T-helper 1 cell treated with Interleukin-12 subunit alpha and Interleukin-12 subunit beta and Interleukin-4 antibody, amounts not matched to agents 30 ng/mL and 1 ng/mL, for 36 hours (primary cell): ENCODE measurements around the gene APRT. TPM values are rescaled to one million over a fixed set of nuclear protein-coding genes. Genes with fewer than 3 reads are reported as not detected.

Source experiments
- intact Hi-C: fragments of 100-400 bp; cut with micrococcal nuclease; formaldehyde crosslinking; loops from one replicate; pipeline ENCODE4 v1.15.1; 2024
- total RNA-seq: library from RNA; stranded (reverse); gene quantifications from 2 replicates; pipeline ENCODE4 v1.2.3, GENCODE V29; 2022

The APRT gene, protein sequence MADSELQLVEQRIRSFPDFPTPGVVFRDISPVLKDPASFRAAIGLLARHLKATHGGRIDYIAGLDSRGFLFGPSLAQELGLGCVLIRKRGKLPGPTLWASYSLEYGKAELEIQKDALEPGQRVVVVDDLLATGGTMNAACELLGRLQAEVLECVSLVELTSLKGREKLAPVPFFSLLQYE
- 164 TPM in 2 replicates for total RNA-seq

GRCh38 chr16:88811769-88812512, at the start of gene APRT:
TSS of gene APRT (minus strand) at chr16:88811928. CDS start at chr16:88811899, 29 bp downstream.
- intact Hi-C loops: loop anchor here (1.0 to 5.0 kb wide), 9 partner anchors 9 to 860 kb away; partner anchors contain the start of genes ANKRD11, BANP, CDH15 and CDT1

DNA sequence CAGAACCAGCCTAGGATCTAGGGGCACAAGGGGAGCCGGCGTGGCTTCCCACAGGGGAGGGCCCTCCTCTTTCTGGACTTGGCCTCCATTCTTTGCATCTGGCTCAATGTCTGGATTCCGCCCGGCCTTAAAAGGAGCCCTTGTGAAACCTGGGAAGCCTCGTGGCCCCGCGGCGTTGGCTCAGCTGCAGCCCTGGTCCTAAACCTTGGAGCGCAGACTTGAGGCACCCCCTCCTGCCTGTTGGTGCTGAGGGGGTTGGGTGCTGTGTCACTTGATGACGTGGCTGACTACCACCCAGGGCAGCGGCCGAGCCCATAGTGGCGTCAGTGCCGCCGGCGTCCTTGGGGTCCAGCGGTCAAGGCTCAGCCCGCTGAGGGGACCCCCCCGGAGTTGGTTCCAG, 49.6 kb upstream of the APRT start:
- intact Hi-C loops: no loop called here

DNA sequence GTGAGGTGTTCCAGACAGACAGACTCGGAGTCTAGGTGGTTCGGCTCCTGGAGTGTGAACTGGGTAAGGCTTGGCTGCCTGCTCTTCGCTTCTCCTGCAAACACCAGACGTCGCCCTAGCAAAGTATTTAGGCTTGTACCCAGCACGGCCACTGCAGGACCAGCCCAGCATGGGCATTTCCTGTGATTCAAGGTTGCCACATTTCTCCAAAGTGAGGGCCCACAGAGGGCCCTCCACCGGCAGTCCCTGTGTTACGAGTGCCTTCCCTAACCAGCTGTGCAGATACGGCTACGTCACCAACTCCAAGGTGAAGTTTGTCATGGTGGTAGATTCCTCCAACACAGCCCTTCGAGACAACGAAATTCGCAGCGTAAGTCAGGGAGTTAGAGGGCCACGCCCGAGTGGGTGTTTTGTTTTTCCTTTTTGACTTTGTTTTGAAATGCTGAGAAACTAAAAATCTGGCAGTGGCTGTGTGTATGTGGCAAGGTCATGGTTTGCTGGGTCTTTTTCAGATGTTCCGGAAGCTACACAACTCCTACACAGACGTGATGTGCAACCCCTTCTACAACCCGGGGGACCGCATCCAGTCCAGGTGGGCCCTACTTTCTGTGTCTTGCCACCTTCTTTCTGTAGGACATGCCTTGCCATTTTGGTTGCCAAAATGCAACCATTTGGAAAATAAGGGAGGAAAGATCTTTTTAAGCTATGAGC, 47.8 kb upstream of the APRT start:
- intact Hi-C loops: loop anchor here (5.0 kb wide), 1 partner anchor 407 kb away; the partner anchor contains the start of gene ZFPM1

- intact Hi-C loops: loop anchor here (1.0 to 5.0 kb wide), 16 partner anchors 42 to 651 kb away; partner anchors contain the start of genes CDH15, CDT1, MVD and SPG7
Measured at GRCh38 chr16:88857728-88858339, 46.1 kb upstream of the APRT start.

DNA sequence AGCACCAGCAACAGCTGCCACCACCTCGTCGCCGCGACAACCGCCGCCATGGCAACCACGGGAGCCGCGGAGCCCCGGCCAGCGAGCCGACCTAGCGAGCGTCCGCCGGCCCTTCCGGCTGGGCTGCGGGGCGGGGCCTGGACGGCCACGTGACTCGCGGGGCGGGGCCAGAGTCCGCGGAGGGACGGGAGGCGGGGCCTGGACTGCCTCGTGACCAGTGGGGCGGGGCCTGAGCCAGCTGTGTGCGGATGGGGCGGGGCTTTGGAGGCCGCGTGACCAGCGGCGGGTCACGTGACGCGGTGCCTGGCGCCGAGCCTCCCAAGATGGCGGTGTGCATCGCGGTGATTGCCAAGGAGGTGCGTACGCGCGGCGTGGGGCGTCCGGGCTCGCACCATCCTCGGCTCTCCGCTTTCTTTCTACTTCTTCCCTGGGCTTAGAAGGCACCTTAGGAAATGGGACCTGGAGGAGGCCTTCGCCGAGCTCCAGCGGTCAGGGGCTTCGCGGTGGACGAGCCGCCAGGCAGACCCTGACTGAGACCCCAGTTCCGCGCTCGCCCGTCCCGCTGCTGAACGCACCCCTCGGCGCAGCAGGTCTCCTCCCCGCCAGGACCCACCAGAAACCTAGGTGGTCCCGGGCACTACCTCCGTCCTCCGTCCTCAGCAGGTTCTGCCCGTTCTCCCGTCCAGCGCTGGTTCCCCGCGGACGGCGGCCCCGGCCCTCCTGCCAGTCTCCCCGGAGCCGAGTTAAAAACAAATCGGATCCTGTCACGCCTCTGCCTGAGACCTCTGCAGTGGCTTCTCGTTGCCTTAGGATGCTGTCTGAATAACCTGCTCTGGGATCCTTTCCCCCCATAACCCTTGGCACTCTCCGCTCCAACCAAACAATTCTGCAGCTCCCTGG, 45.4 kb upstream of the APRT start, which contains the start of the genes GALNS and TRAPPC2L:
Gene GALNS, minus strand, starts transcription at position 120 of the 900 bp plus-strand sequence. Its CDS starts 70 bp downstream, at position 50.
Gene TRAPPC2L, plus strand, starts transcription at position 300 of the 900 bp plus-strand sequence. Its CDS starts 24 bp downstream, at position 324.
- intact Hi-C loops: loop anchor here (1.0 to 5.0 kb wide), 16 partner anchors 41 to 652 kb away; partner anchors contain the start of genes CDH15, CDT1, MVD and SPG7

- intact Hi-C loops: loop anchor here (2.0 to 5.0 kb wide), 5 partner anchors 111 to 653 kb away; partner anchors contain the start of genes SPG7 and ZFPM1
Measured at GRCh38 chr16:88856122-88856827, 44.5 kb upstream of the APRT start.

DNA sequence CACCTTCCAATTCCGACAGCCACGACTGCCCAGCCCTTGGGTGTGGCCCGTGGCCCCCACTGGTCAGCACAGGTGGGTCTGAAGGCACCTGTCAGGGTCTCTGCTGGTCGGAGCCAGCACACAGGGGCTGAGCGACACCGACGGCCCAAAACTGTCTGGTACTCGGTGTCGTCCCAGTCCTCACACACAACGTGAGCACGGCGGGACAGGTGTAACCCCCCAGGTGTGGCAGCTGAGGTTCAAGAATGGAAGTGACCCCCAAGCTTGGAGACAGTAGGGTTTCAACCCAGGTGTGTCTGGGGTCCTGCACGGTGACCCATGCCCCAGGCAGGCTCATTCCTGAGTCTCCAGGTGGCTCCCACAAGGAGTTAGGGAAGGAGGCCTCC, 44.0 kb upstream of the APRT start:
- intact Hi-C loops: loop anchor here (2.0 to 5.0 kb wide), 5 partner anchors 111 to 653 kb away; partner anchors contain the start of genes SPG7 and ZFPM1

- intact Hi-C loops: loop anchor here (5.0 kb wide), 1 partner anchor 403 kb away; the partner anchor contains the start of gene ZFPM1
Measured at GRCh38 chr16:88855176-88855575, 43.4 kb upstream of the APRT start.

- intact Hi-C loops: loop anchor here (5.0 kb wide), 1 partner anchor 402 kb away; the partner anchor contains the start of gene ZFPM1
Measured at GRCh38 chr16:88854306-88855111, 42.8 kb upstream of the APRT start.

DNA sequence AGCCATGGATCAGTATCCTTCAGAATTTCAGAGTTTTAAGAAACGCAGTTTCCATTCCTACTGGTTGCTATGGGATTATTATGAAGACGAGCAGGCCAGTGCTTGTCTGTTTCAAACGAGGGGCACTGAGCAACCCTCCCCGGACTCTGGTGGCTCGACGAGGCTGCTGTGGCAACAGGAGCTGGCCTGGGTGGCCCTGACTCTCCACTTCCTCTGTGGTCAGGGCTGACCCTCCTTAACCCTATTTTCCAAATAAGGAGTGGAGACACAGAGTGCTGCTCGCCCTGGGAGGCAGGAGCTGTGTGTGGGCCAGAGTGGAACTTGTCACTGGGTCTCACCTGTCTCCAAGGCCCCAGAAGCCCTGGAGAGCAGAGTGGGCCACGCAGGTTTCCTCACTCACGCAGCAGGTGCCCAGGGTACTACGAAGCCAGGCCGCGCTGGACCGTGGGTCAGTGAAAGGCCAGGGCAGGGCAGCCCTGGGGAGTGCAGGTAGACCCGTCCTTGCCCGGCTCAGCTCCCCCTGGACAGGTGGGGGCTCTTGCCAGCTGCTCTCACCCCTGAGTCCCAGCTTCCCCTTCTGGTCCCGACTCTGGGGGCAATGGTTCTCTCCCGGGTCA, 41.7 kb upstream of the APRT start:
- intact Hi-C loops: no loop called here

DNA sequence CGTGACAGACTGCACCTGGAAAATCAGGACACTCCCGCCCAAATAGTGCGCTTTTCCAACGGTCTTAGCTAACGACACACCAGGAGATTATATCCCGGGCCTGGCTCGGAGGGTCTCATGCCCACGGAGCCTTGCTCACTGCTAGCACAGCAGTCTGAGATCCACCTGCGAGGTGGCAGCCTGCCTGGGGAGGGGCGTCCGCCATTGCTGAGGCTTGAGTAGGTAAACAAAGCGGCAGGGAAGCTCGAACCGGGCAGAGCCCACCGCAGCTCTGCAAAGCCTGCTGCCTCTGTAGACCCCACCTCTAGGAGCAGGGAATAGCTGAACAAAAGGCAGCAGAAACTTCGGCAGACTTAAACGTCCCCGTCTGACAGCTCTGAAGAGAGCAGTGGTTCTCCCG, 39.9 kb upstream of the APRT start:
- intact Hi-C loops: no loop called here

GRCh38 chr16:88850531-88851199, 38.9 kb upstream of the APRT start:
- intact Hi-C loops: no loop called here

- intact Hi-C loops: no loop called here
Measured at GRCh38 chr16:88848557-88848956, 36.8 kb upstream of the APRT start.

- intact Hi-C loops: no loop called here
Measured at GRCh38 chr16:88847654-88848053, 35.9 kb upstream of the APRT start.

DNA sequence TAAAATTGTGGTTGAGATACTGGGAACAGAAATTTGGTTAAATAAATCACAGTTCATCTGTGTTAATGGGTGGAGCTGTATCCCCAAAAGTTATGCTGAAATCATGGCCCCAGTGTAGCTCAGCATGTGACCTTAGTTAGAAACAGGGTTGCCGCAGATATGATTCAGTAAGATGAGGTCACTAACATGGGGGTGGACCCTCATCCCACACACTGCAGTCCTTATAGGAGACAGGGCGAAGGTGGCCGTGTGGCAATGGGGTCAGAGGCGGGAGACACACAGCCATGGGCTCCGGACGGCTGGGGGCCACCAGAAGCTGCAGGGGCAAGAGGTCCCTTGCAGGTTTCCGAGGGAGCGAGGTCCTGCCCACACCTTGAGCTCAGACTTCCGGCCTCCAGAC, 34.4 kb upstream of the APRT start:
- intact Hi-C loops: no loop called here

DNA sequence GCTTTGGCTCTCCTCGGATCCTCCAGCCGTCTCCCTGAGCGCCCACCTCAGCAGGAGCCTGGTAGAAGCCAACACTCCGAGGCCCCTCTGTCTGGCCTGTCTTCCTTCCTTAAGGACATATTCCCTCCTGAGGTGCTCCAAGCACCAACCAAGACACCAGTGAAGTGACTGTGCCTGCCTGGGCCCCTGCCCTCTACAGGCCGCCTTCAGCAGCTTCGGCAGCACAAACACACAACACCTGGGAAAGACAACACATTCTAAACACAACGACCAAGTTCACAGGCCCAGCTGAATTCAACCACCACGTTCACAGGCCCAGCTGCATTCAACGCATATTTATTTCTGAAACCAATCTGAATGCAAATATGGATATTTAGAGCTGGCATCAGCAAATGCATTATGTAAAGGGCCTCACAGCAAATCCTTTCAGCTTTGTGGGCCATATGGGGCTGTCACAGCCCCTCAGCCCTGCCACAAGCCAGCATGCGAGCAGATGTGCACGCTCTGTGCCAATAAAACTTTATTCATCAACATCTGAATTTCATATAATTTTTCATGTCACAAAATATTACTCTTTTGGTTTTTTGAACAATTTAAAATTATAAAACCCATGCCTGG, 32.8 kb upstream of the APRT start:
- intact Hi-C loops: no loop called here

DNA sequence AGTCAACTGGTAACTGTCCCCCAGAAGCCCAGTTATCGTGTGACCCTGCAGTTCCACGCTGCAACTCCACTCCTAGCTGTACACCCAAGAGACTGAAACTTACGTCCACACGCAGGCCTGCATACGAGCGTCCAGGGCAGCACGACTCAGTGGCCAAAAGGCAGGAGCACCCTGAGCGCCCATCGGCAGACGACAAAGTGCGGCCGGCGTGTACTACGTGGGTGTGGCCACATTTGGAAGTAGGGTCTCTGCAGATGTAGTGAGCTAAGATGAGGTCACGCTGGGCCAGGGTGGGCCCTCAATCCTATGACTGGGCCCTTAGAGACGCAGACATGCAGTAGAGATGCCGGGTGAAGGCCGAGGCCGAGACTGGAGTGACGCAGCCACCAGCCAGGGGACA, 31.5 kb upstream of the APRT start:
- intact Hi-C loops: no loop called here
